HepG2 (cell line): ENCODE measurements around the gene DPEP2NB. TPM values are rescaled to one million over a fixed set of nuclear protein-coding genes. Genes with fewer than 3 reads are reported as not detected.

Source experiments
- ATF1 ChIP-seq: IDR thresholded peaks from 2 replicates; pipeline ENCODE4 v1.6.1; 2016; ENCODE audit warnings: mild to moderate bottlenecking, control low read depth
- BATF2 ChIP-seq: sonication (generic); formaldehyde crosslinking; IDR thresholded peaks from 2 replicates; pipeline ENCODE4 v1.8.0; 2022; ENCODE audit warnings: mild to moderate bottlenecking, missing genetic modification reagents, moderate library complexity
- FLYWCH1 ChIP-seq: sonication (generic); formaldehyde crosslinking; IDR thresholded peaks from 2 replicates; pipeline ENCODE4 v1.8.1; 2023; ENCODE audit warnings: mild to moderate bottlenecking, missing genetic modification reagents
- JUND ChIP-seq: sonication (generic); formaldehyde crosslinking; IDR thresholded peaks from 2 replicates; pipeline ENCODE4 v1.8.0; 2022; ENCODE audit warnings: mild to moderate bottlenecking, missing genetic modification reagents
- MAF1 ChIP-seq: sonication (generic); formaldehyde crosslinking; IDR thresholded peaks from 2 replicates; pipeline ENCODE4 v1.5.0; 2020; ENCODE audit warnings: missing genetic modification reagents, borderline replicate concordance
- NKX3-1 ChIP-seq: sonication (generic); formaldehyde crosslinking; IDR thresholded peaks from 2 replicates; pipeline ENCODE4 v1.5.0; 2020; ENCODE audit warnings: missing genetic modification reagents
- PAF1 ChIP-seq: IDR thresholded peaks from 2 replicates; pipeline ENCODE4 v1.6.1; 2016; ENCODE audit warnings: missing genetic modification reagents, missing compliant biosample characterization
- ZBTB7B ChIP-seq: sonication (generic); formaldehyde crosslinking; IDR thresholded peaks from 2 replicates; pipeline ENCODE4 v1.4.0; 2020; ENCODE audit warnings: missing genetic modification reagents
- ZFYVE20 ChIP-seq: sonication (generic); formaldehyde crosslinking; IDR thresholded peaks from 2 replicates; pipeline ENCODE4 v1.8.0; 2023; ENCODE audit warnings: low read depth, mild to moderate bottlenecking, moderate library complexity, missing genetic modification reagents, borderline replicate concordance
- ZKSCAN5 ChIP-seq: sonication (generic); formaldehyde crosslinking; IDR thresholded peaks from 2 replicates; pipeline ENCODE4 v1.5.1; 2020; ENCODE audit warnings: mild to moderate bottlenecking, missing genetic modification reagents
- ZNF205 ChIP-seq: IDR thresholded peaks from 2 replicates; pipeline ENCODE4 v1.6.1; 2018; ENCODE audit warnings: missing biosample characterization, missing genetic modification reagents
- ZNF274 ChIP-seq: sonication (generic); formaldehyde crosslinking; IDR thresholded peaks from 2 replicates; pipeline ENCODE4 v1.5.1; 2020; ENCODE audit warnings: mild to moderate bottlenecking, missing genetic modification reagents
- ZNF276 ChIP-seq: sonication (generic); formaldehyde crosslinking; IDR thresholded peaks from 2 replicates; pipeline ENCODE4 v1.4.0; 2020; ENCODE audit warnings: mild to moderate bottlenecking, low read depth, missing genetic modification reagents
- ZNF331 ChIP-seq: sonication (generic); formaldehyde crosslinking; IDR thresholded peaks from 2 replicates; pipeline ENCODE4 v1.4.0; 2020; ENCODE audit warnings: missing genetic modification reagents
- ZNF451 ChIP-seq: sonication (generic); formaldehyde crosslinking; IDR thresholded peaks from 2 replicates; pipeline ENCODE4 v1.5.0; 2020; ENCODE audit warnings: mild to moderate bottlenecking, missing genetic modification reagents
- ZNF607 ChIP-seq: sonication (generic); formaldehyde crosslinking; IDR thresholded peaks from 2 replicates; pipeline ENCODE4 v1.5.1; 2020; ENCODE audit warnings: missing genetic modification reagents, mild to moderate bottlenecking, borderline replicate concordance
- ZNF703 ChIP-seq: sonication (generic); formaldehyde crosslinking; IDR thresholded peaks from 2 replicates; pipeline ENCODE4 v1.5.1; 2020; ENCODE audit warnings: missing genetic modification reagents, mild to moderate bottlenecking, moderate library complexity, borderline replicate concordance
- ZNF724P ChIP-seq: sonication (generic); formaldehyde crosslinking; IDR thresholded peaks from 2 replicates; pipeline ENCODE4 v1.8.0; 2022; ENCODE audit warnings: missing genetic modification reagents, borderline replicate concordance
- polyA plus RNA-seq, 8 experiments: library from polyadenylated mRNA; depleted of rRNA in 3 of 8; stranded (reverse) in 7 of 8; unstranded in 1 of 8; fragments of >200 nt; fragmentation: Illumina TruSeq in 4 of 8; extraction: Trizol in 4 of 8; gene quantifications; 2 replicates each; pipeline versions ENCODE4 v1.2.1 to v1.2.3, GENCODE V29; 2011 to 2016; ENCODE audit warnings: low read depth in 4 of 8, missing spikeins in 1 of 8, mixed read lengths in 1 of 8; ENCODE audit not compliant: insufficient read depth in 1 of 8
- total RNA-seq, 5 experiments: library from RNA; depleted of rRNA; stranded (reverse); fragments of >200 nt; fragmentation: Illumina TruSeq; extraction: Trizol; gene quantifications; 2 replicates each; pipeline ENCODE4 v1.2.3, GENCODE V29; 2016; ENCODE audit warnings: low read depth in 1 of 5
- TF ChIP-seq, protein P1 (sequence below): sonication (generic); formaldehyde crosslinking; IDR thresholded peaks from 2 replicates; pipeline ENCODE4 v1.8.0; 2022; ENCODE audit warnings: mild to moderate bottlenecking, missing genetic modification reagents, moderate library complexity
- TF ChIP-seq, protein P2 (sequence below): sonication (generic); formaldehyde crosslinking; IDR thresholded peaks from 2 replicates; pipeline ENCODE4 v1.8.0; 2022; ENCODE audit warnings: missing genetic modification reagents, mild to moderate bottlenecking, borderline replicate concordance
- TF ChIP-seq, protein P3 (sequence below): sonication (generic); formaldehyde crosslinking; IDR thresholded peaks from 2 replicates; pipeline ENCODE4 v1.8.0; 2022; ENCODE audit warnings: low read depth, missing genetic modification reagents
- TF ChIP-seq, protein P4 (sequence below): sonication (generic); formaldehyde crosslinking; IDR thresholded peaks from 2 replicates; pipeline ENCODE4 v1.5.1; 2020; ENCODE audit warnings: missing genetic modification reagents, mild to moderate bottlenecking, borderline replicate concordance

DPEP2NB gene
- total and polyA plus RNA-seq, 2 of the 13 experiments (the other 11 are each of a cell fraction or from before 2014, with no cell fraction given), result not detected

DNA sequence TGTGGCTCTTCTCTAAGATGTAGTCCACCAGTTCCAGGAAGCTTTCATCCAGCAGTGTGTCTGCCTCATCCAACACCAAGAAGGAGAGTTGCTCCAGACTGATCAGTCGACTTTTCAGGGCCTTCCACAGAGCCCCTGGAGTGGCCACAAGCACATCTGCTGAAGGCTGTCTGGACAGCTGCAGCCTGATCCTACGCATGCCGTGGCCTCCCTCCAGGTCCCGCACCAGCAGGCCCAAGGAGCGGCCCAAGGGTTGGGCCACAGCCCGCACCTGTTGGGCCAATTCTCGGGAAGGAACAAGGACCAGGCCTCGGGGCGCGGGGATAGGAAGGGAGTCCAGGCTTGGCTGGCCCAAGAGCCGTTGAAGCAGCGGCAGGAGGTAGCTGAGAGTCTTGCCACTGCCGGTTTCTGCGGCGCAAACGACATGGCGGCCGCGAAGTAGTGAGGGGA is 6.6 kb upstream of the DPEP2NB start (continued):
- 0 out of 2 replicates have a peak, but pooled peaks have one; percentile 11 for TF ChIP-seq ZNF276 (CRISPR knock-in tag)
- TF ChIP-seq, protein P1, sequence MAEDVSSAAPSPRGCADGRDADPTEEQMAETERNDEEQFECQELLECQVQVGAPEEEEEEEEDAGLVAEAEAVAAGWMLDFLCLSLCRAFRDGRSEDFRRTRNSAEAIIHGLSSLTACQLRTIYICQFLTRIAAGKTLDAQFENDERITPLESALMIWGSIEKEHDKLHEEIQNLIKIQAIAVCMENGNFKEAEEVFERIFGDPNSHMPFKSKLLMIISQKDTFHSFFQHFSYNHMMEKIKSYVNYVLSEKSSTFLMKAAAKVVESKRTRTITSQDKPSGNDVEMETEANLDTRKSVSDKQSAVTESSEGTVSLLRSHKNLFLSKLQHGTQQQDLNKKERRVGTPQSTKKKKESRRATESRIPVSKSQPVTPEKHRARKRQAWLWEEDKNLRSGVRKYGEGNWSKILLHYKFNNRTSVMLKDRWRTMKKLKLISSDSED (CRISPR knock-in tag), result no peak
- no peak for TF ChIP-seq NKX3-1 (CRISPR knock-in tag)
- no peak; the same call in 1 of the 2 replicates for TF ChIP-seq ZNF703 (CRISPR knock-in tag)
- no peak; the same call in 1 of the 2 replicates for TF ChIP-seq ZBTB7B
- TF ChIP-seq, protein P2, sequence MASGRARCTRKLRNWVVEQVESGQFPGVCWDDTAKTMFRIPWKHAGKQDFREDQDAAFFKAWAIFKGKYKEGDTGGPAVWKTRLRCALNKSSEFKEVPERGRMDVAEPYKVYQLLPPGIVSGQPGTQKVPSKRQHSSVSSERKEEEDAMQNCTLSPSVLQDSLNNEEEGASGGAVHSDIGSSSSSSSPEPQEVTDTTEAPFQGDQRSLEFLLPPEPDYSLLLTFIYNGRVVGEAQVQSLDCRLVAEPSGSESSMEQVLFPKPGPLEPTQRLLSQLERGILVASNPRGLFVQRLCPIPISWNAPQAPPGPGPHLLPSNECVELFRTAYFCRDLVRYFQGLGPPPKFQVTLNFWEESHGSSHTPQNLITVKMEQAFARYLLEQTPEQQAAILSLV, result no peak
- TF ChIP-seq ZFYVE20 (CRISPR knock-in tag), result 0 out of 2 replicates have a peak, but pooled peaks have one; percentile 21
- TF ChIP-seq, protein P3, sequence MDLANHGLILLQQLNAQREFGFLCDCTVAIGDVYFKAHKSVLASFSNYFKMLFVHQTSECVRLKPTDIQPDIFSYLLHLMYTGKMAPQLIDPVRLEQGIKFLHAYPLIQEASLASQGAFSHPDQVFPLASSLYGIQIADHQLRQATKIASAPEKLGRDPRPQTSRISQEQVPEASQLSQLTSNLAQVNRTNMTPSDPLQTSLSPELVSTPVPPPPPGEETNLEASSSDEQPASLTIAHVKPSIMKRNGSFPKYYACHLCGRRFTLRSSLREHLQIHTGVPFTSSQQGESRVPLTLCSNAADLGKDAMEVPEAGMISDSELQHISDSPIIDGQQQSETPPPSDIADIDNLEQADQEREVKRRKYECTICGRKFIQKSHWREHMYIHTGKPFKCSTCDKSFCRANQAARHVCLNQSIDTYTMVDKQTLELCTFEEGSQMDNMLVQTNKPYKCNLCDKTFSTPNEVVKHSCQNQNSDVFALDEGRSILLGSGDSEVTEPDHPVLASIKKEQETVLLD, result no peak
- peak; percentile 17; the same call in 1 of the 2 replicates for TF ChIP-seq ZNF205 (CRISPR knock-in tag)
- TF ChIP-seq BATF2 (CRISPR knock-in tag), result no peak
- TF ChIP-seq ZNF724P (CRISPR knock-in tag), result peak; percentile 39; the same call in 1 of the 2 replicates
- no peak for TF ChIP-seq ZNF274 (CRISPR knock-in tag)
- no peak for TF ChIP-seq PAF1 (CRISPR knock-in tag)
- TF ChIP-seq, protein P4, sequence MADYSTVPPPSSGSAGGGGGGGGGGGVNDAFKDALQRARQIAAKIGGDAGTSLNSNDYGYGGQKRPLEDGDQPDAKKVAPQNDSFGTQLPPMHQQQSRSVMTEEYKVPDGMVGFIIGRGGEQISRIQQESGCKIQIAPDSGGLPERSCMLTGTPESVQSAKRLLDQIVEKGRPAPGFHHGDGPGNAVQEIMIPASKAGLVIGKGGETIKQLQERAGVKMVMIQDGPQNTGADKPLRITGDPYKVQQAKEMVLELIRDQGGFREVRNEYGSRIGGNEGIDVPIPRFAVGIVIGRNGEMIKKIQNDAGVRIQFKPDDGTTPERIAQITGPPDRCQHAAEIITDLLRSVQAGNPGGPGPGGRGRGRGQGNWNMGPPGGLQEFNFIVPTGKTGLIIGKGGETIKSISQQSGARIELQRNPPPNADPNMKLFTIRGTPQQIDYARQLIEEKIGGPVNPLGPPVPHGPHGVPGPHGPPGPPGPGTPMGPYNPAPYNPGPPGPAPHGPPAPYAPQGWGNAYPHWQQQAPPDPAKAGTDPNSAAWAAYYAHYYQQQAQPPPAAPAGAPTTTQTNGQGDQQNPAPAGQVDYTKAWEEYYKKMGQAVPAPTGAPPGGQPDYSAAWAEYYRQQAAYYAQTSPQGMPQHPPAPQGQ, result no peak
- no peak for TF ChIP-seq MAF1 (CRISPR knock-in tag)
- no peak for TF ChIP-seq ZKSCAN5
- TF ChIP-seq ZNF451 (CRISPR knock-in tag), result no peak
- peak; percentile 33; the same call in 1 of the 2 replicates for TF ChIP-seq JUND (CRISPR knock-in tag)
- TF ChIP-seq ATF1 (CRISPR knock-in tag), result no peak
- TF ChIP-seq ZNF607 (CRISPR knock-in tag), result peak; percentile 4; the same call in 1 of the 2 replicates
- TF ChIP-seq FLYWCH1 (CRISPR knock-in tag), result no peak
- no peak for TF ChIP-seq ZNF331 (CRISPR knock-in tag)
